GM23338 (cell line): Measurements from ENCODE around the gene RAB8B. TPM values are rescaled to one million over a fixed set of nuclear protein-coding genes. Genes with fewer than 3 reads are reported as not detected.

Experiments
- ATAC-seq: fragments of 200-7000 bp; cut with Tn5 transposase; 3 replicates; pipeline ENCODE4 v1.9.1; 2020
- DNase-seq: peaks from one replicate; pipeline ENCODE4 v3.0.0-alpha.2; 2015; ENCODE audit warnings: low spot score
- H2AFZ ChIP-seq: fragments of 200-600 bp; sonication (generic); 2 replicates; pipeline ENCODE4 v1.8.0; 2016; ENCODE audit warnings: antibody characterized with exemption, mild to moderate bottlenecking, moderate library complexity
- H3F3A ChIP-seq: fragments of 200-600 bp; sonication (generic); replicated peaks from 2 replicates; pipeline ENCODE4 v1.8.0; 2017; ENCODE audit warnings: antibody characterized with exemption, mixed run types, low read depth
- H3K27ac ChIP-seq: fragments of 200-600 bp; sonication (generic); 2 replicates; pipeline ENCODE4 v1.6.1; 2016; ENCODE audit warnings: low read depth
- H3K27me3 ChIP-seq: fragments of 200-600 bp; sonication (generic); 2 replicates; pipeline ENCODE4 v1.8.0; 2016; ENCODE audit warnings: mild to moderate bottlenecking, mixed run types, moderate library complexity; ENCODE audit not compliant: insufficient read depth
- H3K36me3 ChIP-seq: fragments of 200-600 bp; sonication (generic); 2 replicates; pipeline ENCODE4 v1.8.0; 2016; ENCODE audit warnings: mild to moderate bottlenecking; ENCODE audit not compliant: insufficient read depth
- H3K4me1 ChIP-seq: fragments of 200-600 bp; sonication (generic); 2 replicates; pipeline ENCODE4 v1.8.0; 2016; ENCODE audit warnings: mild to moderate bottlenecking, moderate library complexity; ENCODE audit not compliant: insufficient read depth
- H3K4me2 ChIP-seq: fragments of 200-600 bp; sonication (generic); 2 replicates; pipeline ENCODE4 v1.7.1; 2017; ENCODE audit warnings: mixed run types
- H3K4me3 ChIP-seq: fragments of 200-600 bp; sonication (generic); 2 replicates; pipeline ENCODE4 v1.6.1; 2016; ENCODE audit warnings: mixed run types
- H3K79me2 ChIP-seq: fragments of 200-600 bp; sonication (generic); replicated peaks from 2 replicates; pipeline ENCODE4 v1.8.0; 2017; ENCODE audit warnings: mild to moderate bottlenecking; ENCODE audit not compliant: insufficient read depth
- H3K9me2 ChIP-seq: fragments of 200-600 bp; sonication (generic); 2 replicates; pipeline ENCODE4 v1.8.0; 2017; ENCODE audit not compliant: insufficient read depth
- H4K20me1 ChIP-seq: fragments of 200-600 bp; sonication (generic); replicated peaks from 2 replicates; pipeline ENCODE4 v1.8.0; 2017; ENCODE audit warnings: mild to moderate bottlenecking; ENCODE audit not compliant: insufficient read depth
- H3K27ac Mint-ChIP-seq: 2 replicates; pipeline ENCODE4 v1.8.0; 2020; ENCODE audit warnings: inconsistent platforms, mild to moderate bottlenecking, moderate library complexity, mixed read lengths
- H3K27me3 Mint-ChIP-seq: 3 replicates; pipeline ENCODE4 v1.8.0; 2022; ENCODE audit warnings: low read depth, mild to moderate bottlenecking, moderate library complexity, mixed read lengths, inconsistent platforms; ENCODE audit not compliant: insufficient read depth, poor library complexity
- H3K36me3 Mint-ChIP-seq: 3 replicates; pipeline ENCODE4 v1.8.0; 2021; ENCODE audit warnings: low read depth, mild to moderate bottlenecking, inconsistent platforms, moderate library complexity, mixed read lengths
- H3K4me1 Mint-ChIP-seq: 3 replicates; pipeline ENCODE4 v1.8.0; 2020; ENCODE audit warnings: mild to moderate bottlenecking, inconsistent platforms, mixed read lengths
- H3K4me3 Mint-ChIP-seq: 3 replicates; pipeline ENCODE4 v1.8.0; 2021; ENCODE audit warnings: moderate library complexity, mild to moderate bottlenecking, inconsistent platforms, mixed read lengths
- H3K9me3 Mint-ChIP-seq: 3 replicates; pipeline ENCODE4 v1.8.0; 2020; ENCODE audit warnings: moderate library complexity, mild to moderate bottlenecking, inconsistent platforms, mixed read lengths
- CREB1 ChIP-seq: fragments of 250-450 bp; sonication (Bioruptor Pico); IDR thresholded peaks from 2 replicates; pipeline ENCODE4 v1.5.0; 2020; ENCODE audit warnings: low read depth, mild to moderate bottlenecking, moderate library complexity
- ETS1 ChIP-seq: IDR thresholded peaks from 2 replicates; pipeline ENCODE4 v1.6.1; 2016; ENCODE audit warnings: antibody characterized with exemption
- JUNB ChIP-seq: IDR thresholded peaks from one replicate; pipeline ENCODE4 v1.6.1; 2016; ENCODE audit warnings: antibody characterized with exemption; ENCODE audit not compliant: unreplicated experiment
- POLR2AphosphoS5 ChIP-seq: IDR thresholded peaks from 2 replicates; pipeline ENCODE4 v1.6.1; 2016; ENCODE audit warnings: antibody characterized with exemption, low read depth
- REST ChIP-seq: IDR thresholded peaks from one replicate; pipeline ENCODE4 v1.6.1; 2018; ENCODE audit warnings: antibody characterized with exemption; ENCODE audit not compliant: unreplicated experiment
- STAT1 ChIP-seq: IDR thresholded peaks from one replicate; pipeline ENCODE4 v1.6.1; 2016; ENCODE audit warnings: antibody characterized with exemption; ENCODE audit not compliant: unreplicated experiment
- ZNF114 ChIP-seq: fragments of 250-450 bp; sonication (Bioruptor Pico); IDR thresholded peaks from 2 replicates; pipeline ENCODE4 v1.5.0; 2020; ENCODE audit warnings: mild to moderate bottlenecking, moderate library complexity
- polyA plus RNA-seq: library from polyadenylated mRNA; unstranded; fragments of >200 nt; fragmentation: Nextera tagmentation; extraction: Ambion mirVana; gene quantifications from 2 replicates; pipeline ENCODE4 v1.2.1, GENCODE V29; 2016
- total RNA-seq: library from RNA; depleted of rRNA; stranded (reverse); fragments of >200 nt; shearing (Covaris generic); gene quantifications from 2 replicates; pipeline ENCODE4 v1.2.3, GENCODE V29; 2014
- TF ChIP-seq, protein P1 (sequence below), 2 experiments: fragments of 200-600 bp in 1 of 2; sonication (generic) in 1 of 2; conservative IDR thresholded peaks; 2 replicates each; pipeline versions ENCODE4 v1.5.1 to v1.6.1; 2016 to 2017; ENCODE audit warnings: antibody characterized with exemption in 2 of 2, low read depth in 2 of 2, mild to moderate bottlenecking in 2 of 2, moderate library complexity in 1 of 2

The RAB8B gene
- total and polyA plus RNA-seq, 2 experiments from 2014 or later, result 23.2 to 41.7 TPM

DNA sequence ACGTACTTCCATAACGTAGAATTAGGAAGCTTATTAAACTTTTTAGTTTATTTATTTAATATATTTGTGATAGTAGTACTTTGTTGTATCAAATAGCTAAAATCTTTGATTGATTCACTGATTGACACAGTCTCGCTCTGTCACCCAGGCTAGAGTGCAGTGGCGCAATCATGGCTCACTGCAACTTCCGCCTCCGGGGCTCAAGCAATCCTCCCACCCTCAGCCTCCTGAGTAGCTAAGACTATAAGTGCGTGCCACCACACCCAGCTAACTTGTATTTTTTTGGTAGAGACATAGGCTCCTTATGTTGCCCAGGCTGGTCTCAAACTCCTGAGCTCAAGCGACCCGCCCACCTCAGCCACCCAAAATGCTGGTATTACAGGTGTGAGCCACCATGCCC is 93.7 kb downstream of the RAB8B start (continued):
- no peak for TF ChIP-seq REST

DNA sequence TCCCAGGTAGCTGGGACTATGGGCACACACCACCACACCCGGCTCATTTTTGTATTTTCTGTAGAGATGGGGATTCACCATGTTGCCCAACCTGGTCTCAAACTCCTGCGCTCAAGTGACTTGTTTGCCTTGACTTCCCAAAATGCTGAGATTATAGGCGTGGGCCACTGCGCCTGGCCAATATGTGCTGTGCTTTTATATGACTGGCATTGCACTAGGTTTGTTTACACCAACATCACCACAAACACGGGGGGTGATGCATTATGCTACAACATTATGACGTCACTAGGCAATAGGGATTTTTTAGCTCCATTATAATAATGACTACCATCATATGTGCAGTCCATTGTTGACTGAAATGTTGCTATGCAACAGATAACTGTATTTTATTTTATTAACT is 94.9 kb downstream of the RAB8B start:
- Histone ChIP-seq H2AFZ (no peak overlapping the region), H3K4me2 (no peak overlapping the region), H4K20me1 (no peaks in the 10 kb centered on the region), H3K79me2 (no peaks in the 10 kb centered on the region), H3K9me2 (no peaks in the 10 kb centered on the region), H3K4me1 (no peaks in the 10 kb centered on the region), H3K27ac (no peak overlapping the region), H3K36me3 (no peaks in the 10 kb centered on the region), H3K4me3 (no peak overlapping the region), H3K27me3 (no peaks in the 10 kb centered on the region), H3F3A (no peaks in the 10 kb centered on the region)
- peaks cover 15% of the 10 kb centered on the region for H3K36me3 Mint-ChIP-seq
- no peaks in the 10 kb centered on the region for H3K9me3 Mint-ChIP-seq
- H3K27me3 Mint-ChIP-seq, result peaks cover 3% of the 10 kb centered on the region
- DNase-seq (no peak), ATAC-seq (no peak)
- TF ChIP-seq ZNF114 (CRISPR knock-in tag), result no peak
- TF ChIP-seq CREB1 (CRISPR knock-in tag), result no peak
- TF ChIP-seq POLR2AphosphoS5, result no peak
- TF ChIP-seq, protein P1, sequence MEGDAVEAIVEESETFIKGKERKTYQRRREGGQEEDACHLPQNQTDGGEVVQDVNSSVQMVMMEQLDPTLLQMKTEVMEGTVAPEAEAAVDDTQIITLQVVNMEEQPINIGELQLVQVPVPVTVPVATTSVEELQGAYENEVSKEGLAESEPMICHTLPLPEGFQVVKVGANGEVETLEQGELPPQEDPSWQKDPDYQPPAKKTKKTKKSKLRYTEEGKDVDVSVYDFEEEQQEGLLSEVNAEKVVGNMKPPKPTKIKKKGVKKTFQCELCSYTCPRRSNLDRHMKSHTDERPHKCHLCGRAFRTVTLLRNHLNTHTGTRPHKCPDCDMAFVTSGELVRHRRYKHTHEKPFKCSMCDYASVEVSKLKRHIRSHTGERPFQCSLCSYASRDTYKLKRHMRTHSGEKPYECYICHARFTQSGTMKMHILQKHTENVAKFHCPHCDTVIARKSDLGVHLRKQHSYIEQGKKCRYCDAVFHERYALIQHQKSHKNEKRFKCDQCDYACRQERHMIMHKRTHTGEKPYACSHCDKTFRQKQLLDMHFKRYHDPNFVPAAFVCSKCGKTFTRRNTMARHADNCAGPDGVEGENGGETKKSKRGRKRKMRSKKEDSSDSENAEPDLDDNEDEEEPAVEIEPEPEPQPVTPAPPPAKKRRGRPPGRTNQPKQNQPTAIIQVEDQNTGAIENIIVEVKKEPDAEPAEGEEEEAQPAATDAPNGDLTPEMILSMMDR (conservative IDR thresholded peaks at IDR 0.05; ENCODE audit: low read depth in 2 of 2), result no peak
- no peak for TF ChIP-seq JUNB
- no peak for TF ChIP-seq ETS1
- no peak overlapping the region for H3K4me3 Mint-ChIP-seq
- no peak overlapping the region for H3K27ac Mint-ChIP-seq
- peaks cover 2% of the 10 kb centered on the region; the same call in 2 of the 3 replicates for H3K4me1 Mint-ChIP-seq

GRCh38 chr15:63287109-63287508 is 97.7 kb downstream of the RAB8B start:
- Histone ChIP-seq H3K4me1 (no peaks in the 10 kb centered on the region), H3K4me3 (no peak overlapping the region), H3F3A (no peaks in the 10 kb centered on the region), H3K9me2 (no peaks in the 10 kb centered on the region), H3K27me3 (no peaks in the 10 kb centered on the region), H3K36me3 (no peaks in the 10 kb centered on the region), H3K79me2 (no peaks in the 10 kb centered on the region), H2AFZ (no peak overlapping the region), H3K27ac (no peak overlapping the region), H4K20me1 (no peaks in the 10 kb centered on the region), H3K4me2 (no peak overlapping the region)
- TF ChIP-seq ZNF114 (CRISPR knock-in tag) (no peak), ETS1 (no peak), STAT1 (no peak)
- Mint-ChIP-seq H3K27me3 (peaks cover 3% of the 10 kb centered on the region), H3K27ac (no peak overlapping the region), H3K4me1 (peaks cover 6% of the 10 kb centered on the region; the same call in 1 of the 3 replicates), H3K36me3 (peaks cover 3% of the 10 kb centered on the region; the same call in 1 of the 3 replicates), H3K9me3 (no peaks in the 10 kb centered on the region), H3K4me3 (no peak overlapping the region)
- ATAC-seq (no peak), DNase-seq (no peak)
